Ectodermal cell (in vitro differentiated cells): ENCODE measurements around the gene OPRD1.
"Not testable (repeated sequence)": the region's sequence is repeated elsewhere in the genome, so short reads cannot be mapped to it uniquely, and the experiment has no call there.

Experiments used
- H3K27ac ChIP-seq: 2 replicates; pipeline ENCODE4 v1.7.0; 2013; ENCODE audit warnings: mild to moderate bottlenecking, low read depth, low read length; ENCODE audit not compliant: insufficient read depth, poor library complexity, severe bottlenecking
- H3K27me3 ChIP-seq: 2 replicates; pipeline ENCODE4 v1.7.0; 2013; ENCODE audit warnings: mild to moderate bottlenecking, low read length; ENCODE audit not compliant: insufficient read depth, control insufficient read depth, poor library complexity, severe bottlenecking
- H3K36me3 ChIP-seq: one replicate; pipeline ENCODE4 v1.7.0; 2013; ENCODE audit warnings: low read length; ENCODE audit not compliant: control insufficient read depth, insufficient read depth
- H3K4me1 ChIP-seq: one replicate; pipeline ENCODE4 v1.7.0; 2013; ENCODE audit warnings: low read length; ENCODE audit not compliant: control insufficient read depth, insufficient read depth
- H3K4me3 ChIP-seq: 2 replicates; pipeline ENCODE4 v1.7.0; 2013; ENCODE audit warnings: low read depth, low read length, control low read depth; ENCODE audit not compliant: insufficient read depth
- H3K9me3 ChIP-seq: 2 replicates; pipeline ENCODE4 v1.7.0; 2013; ENCODE audit warnings: mild to moderate bottlenecking, low read length, moderate library complexity; ENCODE audit not compliant: control insufficient read depth
- WGBS, 2 experiments: methylation state at CpG; one replicate each; pipeline ENCODE4 v1.1.7; 2013; ENCODE audit warnings: missing lambda C conversion rate in 2 of 2; 5-methylcytosine and 5-hydroxymethylcytosine counted together

The OPRD1 gene

DNA sequence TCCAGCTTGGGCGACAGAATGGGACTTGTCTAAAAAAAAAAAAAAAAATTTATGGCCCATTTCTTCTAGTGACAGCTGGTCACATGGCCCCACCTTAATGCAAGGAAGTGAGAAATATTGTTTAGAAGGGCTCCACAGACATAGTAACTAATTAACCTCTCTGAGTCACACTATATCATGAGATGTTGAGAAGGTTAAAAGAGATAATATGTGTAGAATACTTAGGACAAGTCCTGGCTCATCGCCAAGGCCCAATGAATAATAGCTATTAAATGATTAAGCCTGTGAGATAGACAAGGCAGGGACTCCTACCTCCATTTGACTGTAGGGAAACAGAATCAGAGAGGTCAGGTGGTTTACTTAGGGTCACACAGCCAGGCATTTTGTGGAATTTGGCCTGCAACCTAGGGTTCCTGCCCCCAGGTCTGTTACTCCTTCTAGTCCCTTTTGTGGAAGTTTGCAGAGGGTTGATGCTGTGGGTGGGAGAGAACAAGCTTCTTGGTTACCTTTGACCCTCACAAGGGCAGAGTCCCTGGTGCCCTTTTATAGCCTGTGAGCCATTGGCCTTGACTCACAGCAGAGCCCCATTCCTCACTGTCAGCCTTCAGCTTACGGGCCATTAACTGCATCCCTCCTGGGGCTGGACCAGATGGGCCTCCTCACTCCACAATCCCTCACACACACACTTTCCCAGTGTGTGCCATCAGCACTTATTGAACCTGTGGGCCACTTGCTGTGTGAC, 48.5 kb downstream of the OPRD1 start:
- no peak overlapping the region for H3K27ac ChIP-seq
- H3K36me3 ChIP-seq, result no peaks in the 10 kb centered on the region
- H3K4me3 ChIP-seq, result no peak overlapping the region
- H3K9me3 ChIP-seq, result no peaks in the 10 kb centered on the region
- no peaks in the 10 kb centered on the region for H3K27me3 ChIP-seq
- H3K4me1 ChIP-seq, result peaks cover 16% of the 10 kb centered on the region
- WGBS, 2 experiments, result 81 to 88% methylated on average over 3 of the region's 3 CpGs

DNA sequence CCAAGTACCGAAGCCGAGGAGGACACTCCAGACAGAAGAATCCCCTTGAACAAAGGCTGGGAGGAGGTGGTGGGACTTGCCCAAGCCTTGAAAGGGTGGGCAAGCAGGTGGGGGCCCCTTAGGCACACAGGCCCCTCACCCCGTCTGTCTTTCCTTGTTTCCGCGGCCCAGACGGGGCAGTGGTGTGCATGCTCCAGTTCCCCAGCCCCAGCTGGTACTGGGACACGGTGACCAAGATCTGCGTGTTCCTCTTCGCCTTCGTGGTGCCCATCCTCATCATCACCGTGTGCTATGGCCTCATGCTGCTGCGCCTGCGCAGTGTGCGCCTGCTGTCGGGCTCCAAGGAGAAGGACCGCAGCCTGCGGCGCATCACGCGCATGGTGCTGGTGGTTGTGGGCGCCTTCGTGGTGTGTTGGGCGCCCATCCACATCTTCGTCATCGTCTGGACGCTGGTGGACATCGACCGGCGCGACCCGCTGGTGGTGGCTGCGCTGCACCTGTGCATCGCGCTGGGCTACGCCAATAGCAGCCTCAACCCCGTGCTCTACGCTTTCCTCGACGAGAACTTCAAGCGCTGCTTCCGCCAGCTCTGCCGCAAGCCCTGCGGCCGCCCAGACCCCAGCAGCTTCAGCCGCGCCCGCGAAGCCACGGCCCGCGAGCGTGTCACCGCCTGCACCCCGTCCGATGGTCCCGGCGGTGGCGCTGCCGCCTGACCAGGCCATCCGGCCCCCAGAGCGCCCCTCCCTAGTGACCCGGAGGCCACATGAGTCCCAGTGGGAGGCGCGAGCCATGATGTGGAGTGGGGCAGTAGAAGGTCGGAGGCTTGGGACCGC, 50.8 kb downstream of the OPRD1 start:
- Histone ChIP-seq H3K4me1 (peaks cover 23% of the 10 kb centered on the region), H3K36me3 (no peaks in the 10 kb centered on the region), H3K27me3 (no peaks in the 10 kb centered on the region), H3K27ac (no peak overlapping the region), H3K9me3 (no peaks in the 10 kb centered on the region), H3K4me3 (no peak overlapping the region)
- WGBS, 2 experiments, result 97% methylated on average over 66 of the region's 66 CpGs

DNA sequence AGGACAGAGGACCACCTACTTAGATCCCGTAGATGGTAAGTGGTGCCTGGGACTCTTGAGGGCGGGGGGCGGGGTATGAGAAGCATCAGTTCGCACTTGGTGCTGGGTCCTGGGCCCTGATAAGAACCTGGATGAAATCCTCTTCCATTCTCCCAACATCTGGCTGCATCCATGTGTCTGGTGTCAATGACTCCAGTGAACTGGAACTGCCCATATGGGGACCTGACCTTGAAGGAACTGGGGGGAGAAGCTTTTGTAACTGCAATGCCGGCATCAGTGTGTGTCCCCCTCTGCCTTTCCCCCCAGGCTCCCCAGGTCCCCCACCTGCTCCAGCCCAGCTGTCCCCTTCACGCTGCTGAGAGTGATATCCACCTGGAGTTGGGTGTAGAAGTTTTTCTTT, 52.7 kb downstream of the OPRD1 start:
- WGBS, 2 experiments, result 73 to 84% methylated on average over 6 of the region's 6 CpGs
- H3K4me3 ChIP-seq, result no peak overlapping the region
- H3K36me3 ChIP-seq, result no peaks in the 10 kb centered on the region
- H3K4me1 ChIP-seq, result peaks cover 23% of the 10 kb centered on the region
- no peak overlapping the region for H3K27ac ChIP-seq
- no peaks in the 10 kb centered on the region for H3K9me3 ChIP-seq
- no peaks in the 10 kb centered on the region for H3K27me3 ChIP-seq

DNA sequence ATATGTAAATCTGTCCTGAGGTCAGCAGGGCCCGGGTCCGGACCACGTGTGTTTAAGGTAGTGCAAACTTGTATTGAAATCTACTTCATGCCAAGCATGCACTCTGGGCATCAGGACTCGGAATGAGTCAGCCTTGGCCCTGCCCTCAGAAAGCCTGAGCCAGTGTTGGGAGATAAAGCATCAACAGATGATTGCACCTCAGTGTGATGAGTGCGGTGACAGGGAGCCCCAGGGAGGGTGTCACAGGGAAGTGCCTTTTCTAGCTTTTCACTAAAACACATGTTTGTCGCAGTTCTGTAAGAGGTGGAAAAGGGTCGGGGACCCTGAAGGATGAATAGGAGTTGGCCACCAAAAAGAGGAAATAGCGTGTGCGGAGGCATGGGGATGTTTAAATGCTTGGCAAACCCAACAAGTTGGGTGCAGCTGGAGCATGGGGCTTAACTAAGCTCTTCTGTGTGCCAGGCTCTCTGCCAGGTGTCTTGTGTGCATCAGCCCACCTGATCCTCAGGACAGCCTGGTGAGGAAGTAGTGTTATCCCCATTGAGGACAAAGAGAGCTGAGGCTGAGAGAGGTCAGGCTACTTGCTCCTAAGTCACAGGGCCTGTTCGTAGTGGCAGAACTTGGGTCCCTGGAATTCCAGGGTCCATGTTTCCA, 54.2 kb downstream of the OPRD1 start:
- no peak overlapping the region for H3K4me3 ChIP-seq
- no peaks in the 10 kb centered on the region for H3K9me3 ChIP-seq
- peaks cover 23% of the 10 kb centered on the region for H3K4me1 ChIP-seq
- no peak overlapping the region for H3K27ac ChIP-seq
- no peaks in the 10 kb centered on the region for H3K36me3 ChIP-seq
- WGBS, 2 experiments, result 85 to 88% methylated on average over 10 of the region's 10 CpGs
- H3K27me3 ChIP-seq, result no peaks in the 10 kb centered on the region

DNA sequence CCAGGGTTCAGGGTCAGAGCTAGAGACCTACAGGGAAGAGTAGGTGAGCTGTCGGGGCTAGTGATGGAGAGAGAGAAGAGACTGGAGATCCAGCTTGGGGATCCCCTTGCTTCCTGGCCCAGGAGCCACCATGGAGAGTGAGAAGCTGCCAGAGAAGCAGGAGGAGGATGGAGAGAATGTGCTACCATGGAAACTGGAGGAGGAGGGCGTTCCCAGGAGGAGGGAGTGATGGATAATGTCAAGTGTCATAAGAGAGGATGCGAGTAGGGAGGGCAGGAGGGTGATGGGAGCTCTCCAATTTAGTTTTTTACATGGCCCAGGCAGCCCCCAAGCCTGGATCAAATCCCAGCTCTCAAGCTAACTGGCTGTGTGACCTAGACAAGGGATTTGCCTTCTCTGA, 55.9 kb downstream of the OPRD1 start:
- Histone ChIP-seq H3K4me1 (peaks cover 23% of the 10 kb centered on the region), H3K27ac (no peak overlapping the region), H3K9me3 (no peaks in the 10 kb centered on the region), H3K36me3 (no peaks in the 10 kb centered on the region), H3K4me3 (no peak overlapping the region), H3K27me3 (no peaks in the 10 kb centered on the region)
- WGBS, 2 experiments, result 90 to 91% methylated on average over 3 of the region's 3 CpGs

DNA sequence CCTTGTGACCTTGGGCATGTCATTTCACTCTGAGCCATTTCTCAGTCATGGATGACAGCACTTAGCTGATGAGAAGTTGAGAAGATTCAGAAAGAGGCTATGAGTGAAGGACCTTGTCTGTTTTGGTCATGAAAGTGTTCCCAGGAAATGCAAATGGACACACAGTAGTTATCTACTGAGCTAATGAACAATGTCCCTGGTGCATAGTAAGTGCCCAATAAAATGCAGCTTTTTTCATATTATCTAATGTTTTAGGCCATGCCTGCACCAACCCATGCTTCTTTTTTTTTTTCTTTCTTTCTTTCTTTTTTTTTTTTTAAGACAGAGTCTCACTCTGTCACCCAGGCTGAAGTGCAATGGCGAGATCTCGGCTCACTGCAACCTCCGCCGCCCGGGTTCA, 58.0 kb downstream of the OPRD1 start:
- Histone ChIP-seq H3K4me3 (no peak overlapping the region), H3K27ac (no peak overlapping the region), H3K4me1 (peaks cover 13% of the 10 kb centered on the region), H3K27me3 (no peaks in the 10 kb centered on the region), H3K9me3 (no peaks in the 10 kb centered on the region), H3K36me3 (no peaks in the 10 kb centered on the region)
- WGBS, 2 experiments, result 89 to 93% methylated on average over 5 of the region's 5 CpGs

DNA sequence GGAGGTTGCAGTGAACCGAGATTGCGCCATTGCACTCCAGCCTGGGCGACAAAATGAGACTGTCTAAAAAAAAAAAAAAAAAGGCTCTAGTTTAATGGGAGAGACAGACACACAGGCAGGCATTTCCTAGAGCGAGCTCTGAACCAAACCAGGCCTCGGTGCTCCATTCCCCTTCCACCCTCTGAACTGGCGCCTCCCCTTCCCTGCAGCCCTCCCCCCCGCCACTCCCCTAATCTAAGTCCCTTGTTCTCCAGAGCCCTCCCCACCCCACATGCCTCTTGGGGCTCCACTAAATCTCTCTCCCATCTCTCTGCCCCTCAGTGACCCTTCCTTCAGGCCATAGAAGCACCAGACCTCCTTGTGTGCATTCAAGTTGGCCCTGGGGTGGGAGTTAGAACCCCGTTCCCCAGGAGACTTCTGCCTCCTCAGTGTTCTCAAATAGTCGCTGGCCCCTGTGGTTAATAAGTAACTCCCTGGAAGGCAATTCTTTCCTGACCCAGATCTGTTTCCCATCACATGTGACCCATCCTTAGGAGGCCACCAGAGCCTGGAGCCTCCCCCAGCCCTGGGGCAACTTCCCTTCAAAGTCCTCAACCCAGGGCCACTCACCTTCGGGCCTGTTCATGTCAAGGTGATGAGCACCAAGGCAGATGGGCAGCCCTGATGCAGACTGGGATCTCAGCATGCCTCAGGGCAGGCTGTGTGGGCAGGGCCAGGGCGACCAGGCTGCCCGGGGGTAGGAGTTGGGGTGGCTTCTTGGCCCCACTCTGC, 59.8 kb downstream of the OPRD1 start:
- Histone ChIP-seq H3K4me3 (no peak overlapping the region), H3K36me3 (no peaks in the 10 kb centered on the region), H3K4me1 (no peaks in the 10 kb centered on the region), H3K27me3 (no peaks in the 10 kb centered on the region), H3K9me3 (no peaks in the 10 kb centered on the region), H3K27ac (no peak overlapping the region)
- 91 to 92% methylated on average over 12 of the region's 12 CpGs for WGBS, 2 experiments

DNA sequence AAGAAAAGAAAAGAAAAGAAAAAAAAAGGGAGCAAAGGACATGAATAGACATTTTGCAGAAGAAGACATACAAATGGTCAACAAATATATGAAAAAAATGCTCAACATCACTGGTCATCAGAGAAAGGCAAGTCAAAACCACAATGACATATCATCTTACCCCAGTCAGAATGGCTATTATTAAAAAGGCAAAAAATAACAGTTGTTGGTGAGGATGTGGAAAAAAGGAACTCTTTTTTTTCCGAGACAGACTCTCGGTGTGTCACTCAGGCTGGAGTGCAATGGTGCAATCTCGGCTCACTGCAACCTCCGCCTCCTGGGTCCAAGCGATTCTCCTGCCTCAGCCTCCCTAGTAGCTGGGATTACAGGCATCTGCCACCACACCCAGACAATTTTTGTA, 63.2 kb downstream of the OPRD1 start:
- not testable (repeated sequence) for H3K4me3 ChIP-seq, H3K27me3 ChIP-seq, H3K9me3 ChIP-seq, H3K4me1 ChIP-seq, H3K36me3 ChIP-seq, H3K27ac ChIP-seq
- WGBS, 2 experiments, result 91 to 92% methylated on average over 5 of the region's 5 CpGs

DNA sequence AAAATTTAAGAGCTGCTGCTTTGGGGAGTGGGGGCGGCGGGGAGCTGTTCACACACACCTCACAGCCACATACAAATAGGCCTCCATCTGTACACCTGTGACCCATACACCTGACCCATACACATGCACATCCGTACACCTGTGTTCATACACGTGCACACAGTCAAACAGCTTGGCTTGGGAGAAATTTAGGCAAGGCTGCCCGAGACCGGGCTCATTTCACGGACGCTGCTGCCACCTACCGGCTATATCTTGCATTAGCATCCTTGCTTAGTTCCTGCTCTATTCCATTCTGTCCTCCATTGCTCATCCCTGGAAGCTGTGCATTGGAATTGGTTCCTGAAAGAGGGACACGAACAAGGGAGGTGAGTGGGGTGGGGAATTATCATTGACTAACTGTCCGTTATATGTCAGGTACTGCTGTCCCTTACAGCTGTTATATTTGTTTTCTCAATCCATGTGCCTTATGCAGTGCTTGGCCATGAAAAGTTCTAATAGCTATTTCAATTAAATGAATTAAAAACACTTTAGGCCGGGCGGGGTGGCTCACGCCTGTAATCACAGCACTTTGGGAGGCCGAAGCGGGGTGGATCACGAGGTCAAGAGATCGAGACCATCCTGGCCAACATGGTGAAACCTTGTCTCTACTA, 65.3 kb downstream of the OPRD1 start:
- H3K27ac ChIP-seq, result no peak overlapping the region
- no peaks in the 10 kb centered on the region for H3K36me3 ChIP-seq
- no peaks in the 10 kb centered on the region for H3K9me3 ChIP-seq
- no peaks in the 10 kb centered on the region for H3K4me1 ChIP-seq
- no peaks in the 10 kb centered on the region for H3K27me3 ChIP-seq
- 38 to 40% methylated on average over 18 of the region's 18 CpGs for WGBS, 2 experiments
- H3K4me3 ChIP-seq, result no peak overlapping the region
